Nephron (organoid): ENCODE data around the gene ELF5.

Experiments
- H3K27ac Mint-ChIP-seq, 3 experiments: 2 replicates each; pipeline ENCODE4 v1.8.0; 2020; ENCODE audit warnings: mixed read lengths in 3 of 3, mild to moderate bottlenecking in 2 of 3, moderate library complexity in 1 of 3
- H3K27me3 Mint-ChIP-seq: 2 replicates; pipeline ENCODE4 v1.8.0; 2021; ENCODE audit warnings: low read depth, mild to moderate bottlenecking, moderate library complexity, mixed read lengths
- H3K36me3 Mint-ChIP-seq: 2 replicates; pipeline ENCODE4 v1.8.0; 2020; ENCODE audit warnings: low read depth, mixed read lengths
- H3K4me1 Mint-ChIP-seq: 2 replicates; pipeline ENCODE4 v1.8.0; 2020; ENCODE audit warnings: mixed read lengths
- H3K4me3 Mint-ChIP-seq, 3 experiments: 2 replicates each; pipeline ENCODE4 v1.8.0; 2020; ENCODE audit warnings: mild to moderate bottlenecking in 3 of 3, mixed read lengths in 3 of 3, moderate library complexity in 2 of 3
- H3K9me3 Mint-ChIP-seq: 2 replicates; pipeline ENCODE4 v1.8.0; 2020; ENCODE audit warnings: mixed read lengths
- TF ChIP-seq, protein P1 (sequence below), 3 experiments: fragments of 200-600 bp; sonication (generic); IDR thresholded peaks; one replicate each; pipeline ENCODE4 v1.5.0; 2021; ENCODE audit warnings: antibody characterized with exemption in 3 of 3; ENCODE audit not compliant: unreplicated experiment in 3 of 3

ELF5 gene

DNA sequence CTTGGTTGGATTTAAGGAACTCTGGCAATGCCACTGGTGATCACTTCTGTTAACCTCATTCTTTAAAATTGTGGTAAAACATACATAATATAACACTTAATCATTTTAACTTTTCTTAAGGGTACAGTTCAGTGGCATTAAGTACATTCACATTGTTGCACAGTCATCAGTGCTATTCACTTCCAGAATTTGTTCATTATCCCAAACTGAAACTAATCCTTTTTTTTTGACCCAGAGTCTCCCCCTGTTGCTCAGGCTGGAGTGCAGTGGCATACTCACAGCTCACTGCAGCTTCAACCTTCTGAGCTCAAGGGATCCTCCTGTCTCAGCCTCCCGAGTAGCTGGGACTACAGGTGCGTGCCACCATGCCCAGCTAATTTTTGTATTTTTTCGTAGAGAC is 10.6 kb downstream of the ELF5 start:
- Mint-ChIP-seq H3K27me3 (peaks cover 32% of the 10 kb centered on the region), H3K4me3 (no peak overlapping the region), H3K36me3 (no peaks in the 10 kb centered on the region), H3K4me1 (peaks cover 9% of the 10 kb centered on the region), H3K9me3 (no peaks in the 10 kb centered on the region), H3K27ac (no peak overlapping the region)
- TF ChIP-seq, protein P1, sequence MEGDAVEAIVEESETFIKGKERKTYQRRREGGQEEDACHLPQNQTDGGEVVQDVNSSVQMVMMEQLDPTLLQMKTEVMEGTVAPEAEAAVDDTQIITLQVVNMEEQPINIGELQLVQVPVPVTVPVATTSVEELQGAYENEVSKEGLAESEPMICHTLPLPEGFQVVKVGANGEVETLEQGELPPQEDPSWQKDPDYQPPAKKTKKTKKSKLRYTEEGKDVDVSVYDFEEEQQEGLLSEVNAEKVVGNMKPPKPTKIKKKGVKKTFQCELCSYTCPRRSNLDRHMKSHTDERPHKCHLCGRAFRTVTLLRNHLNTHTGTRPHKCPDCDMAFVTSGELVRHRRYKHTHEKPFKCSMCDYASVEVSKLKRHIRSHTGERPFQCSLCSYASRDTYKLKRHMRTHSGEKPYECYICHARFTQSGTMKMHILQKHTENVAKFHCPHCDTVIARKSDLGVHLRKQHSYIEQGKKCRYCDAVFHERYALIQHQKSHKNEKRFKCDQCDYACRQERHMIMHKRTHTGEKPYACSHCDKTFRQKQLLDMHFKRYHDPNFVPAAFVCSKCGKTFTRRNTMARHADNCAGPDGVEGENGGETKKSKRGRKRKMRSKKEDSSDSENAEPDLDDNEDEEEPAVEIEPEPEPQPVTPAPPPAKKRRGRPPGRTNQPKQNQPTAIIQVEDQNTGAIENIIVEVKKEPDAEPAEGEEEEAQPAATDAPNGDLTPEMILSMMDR (IDR thresholded peaks at IDR 0.05; ENCODE audit: unreplicated experiment in 3 of 3) = no peak

DNA sequence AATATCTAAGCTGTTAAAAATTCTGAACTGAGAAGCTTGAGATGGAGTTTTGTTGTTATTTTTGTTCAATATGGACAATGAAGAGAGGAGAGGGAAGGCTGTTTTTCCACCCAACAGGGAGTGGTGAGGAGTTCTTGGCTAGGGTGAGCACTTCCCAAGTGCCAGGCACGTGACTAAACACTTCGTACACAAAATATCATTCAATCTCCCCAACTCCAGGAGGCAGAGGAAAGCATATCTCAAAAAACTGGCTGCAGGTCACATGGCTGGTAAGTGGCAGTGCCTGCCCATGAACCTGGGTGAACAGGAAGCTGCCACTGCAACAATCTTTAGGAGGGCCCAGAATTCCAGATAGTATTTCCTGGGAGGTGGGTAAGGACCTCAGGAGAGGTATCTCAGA is 11.6 kb downstream of the ELF5 start:
- H3K9me3 Mint-ChIP-seq = no peaks in the 10 kb centered on the region
- H3K27me3 Mint-ChIP-seq = peaks cover 32% of the 10 kb centered on the region
- peak overlapping the region in 2 of 3 experiments; percentile 29 to 45 for H3K27ac Mint-ChIP-seq
- no peak overlapping the region for H3K4me3 Mint-ChIP-seq
- TF ChIP-seq, protein P1 (IDR thresholded peaks at IDR 0.05; ENCODE audit: unreplicated experiment in 3 of 3) = no peak
- peaks cover 9% of the 10 kb centered on the region for H3K4me1 Mint-ChIP-seq
- H3K36me3 Mint-ChIP-seq = no peaks in the 10 kb centered on the region

DNA sequence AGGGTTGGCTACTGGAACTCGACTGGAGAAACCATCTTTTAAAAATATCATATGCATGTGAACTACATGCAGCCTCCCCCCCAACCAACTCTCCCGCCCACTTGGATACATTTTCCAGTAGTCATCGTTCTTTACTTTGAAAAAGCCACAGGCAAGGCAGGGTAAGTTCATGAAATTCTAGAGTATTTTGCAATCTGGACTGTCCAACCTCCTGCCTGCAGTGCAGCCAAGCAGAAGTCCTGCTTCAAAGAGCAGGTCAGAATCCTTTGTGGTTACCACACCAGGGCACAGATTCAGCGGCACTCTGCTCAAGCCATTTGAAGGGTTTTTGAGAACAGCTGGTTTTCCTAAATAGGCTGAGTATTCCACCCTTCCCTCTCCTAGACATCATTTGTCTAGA is 12.1 kb downstream of the ELF5 start:
- H3K27ac Mint-ChIP-seq = peak overlapping the region; percentile 17 to 45 (median 29)

DNA sequence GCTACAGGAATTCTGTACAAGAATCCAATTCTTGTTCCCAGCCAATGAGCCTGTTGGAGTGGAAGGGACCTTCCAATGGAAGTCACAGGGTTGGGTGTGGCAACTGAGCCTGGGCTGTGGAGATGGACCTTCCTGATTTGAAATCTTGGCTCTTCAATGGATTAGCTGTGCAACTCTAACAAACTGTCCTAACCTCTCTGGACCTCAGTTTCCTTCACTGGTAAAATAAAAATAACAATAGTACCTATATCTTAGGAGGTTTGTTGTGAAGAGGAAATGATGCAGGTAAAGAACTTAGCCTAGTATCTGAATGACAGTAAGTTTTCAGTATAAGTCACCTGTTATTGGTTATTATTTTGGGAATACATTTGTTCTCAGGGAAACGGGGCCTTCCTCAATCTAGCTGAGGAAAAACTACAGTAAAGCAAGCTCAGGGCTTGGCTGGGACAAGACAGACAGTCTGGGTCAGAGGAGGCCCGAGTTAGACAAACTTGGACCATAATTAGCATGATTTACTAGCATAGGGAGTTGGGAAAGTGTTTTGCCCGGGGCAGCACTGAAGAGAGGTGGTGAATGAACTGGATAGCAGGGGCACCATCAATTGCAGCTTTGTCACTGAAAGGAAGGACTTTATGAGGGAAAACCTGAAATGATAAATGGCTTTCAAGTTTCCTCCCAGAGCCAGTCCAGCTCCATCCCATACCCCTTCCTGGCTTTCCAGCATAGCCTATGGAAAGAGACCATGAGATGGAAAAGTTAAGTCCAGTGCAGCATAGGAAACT is 13.7 kb downstream of the ELF5 start:
- Mint-ChIP-seq H3K36me3 (no peaks in the 10 kb centered on the region), H3K4me1 (peaks cover 9% of the 10 kb centered on the region), H3K4me3 (no peak overlapping the region), H3K9me3 (no peaks in the 10 kb centered on the region), H3K27ac (no peak overlapping the region), H3K27me3 (peaks cover 32% of the 10 kb centered on the region)
- TF ChIP-seq, protein P1 (IDR thresholded peaks at IDR 0.05; ENCODE audit: unreplicated experiment in 3 of 3) = no peak

More for the DNA sequence above, 12.1 kb downstream of the ELF5 start:
- no peak overlapping the region for H3K4me3 Mint-ChIP-seq
- H3K27me3 Mint-ChIP-seq = peaks cover 32% of the 10 kb centered on the region
- no peaks in the 10 kb centered on the region for H3K9me3 Mint-ChIP-seq
- peaks cover 9% of the 10 kb centered on the region for H3K4me1 Mint-ChIP-seq
- H3K36me3 Mint-ChIP-seq = no peaks in the 10 kb centered on the region
- TF ChIP-seq, protein P1 (IDR thresholded peaks at IDR 0.05; ENCODE audit: unreplicated experiment in 3 of 3) = no peak

DNA sequence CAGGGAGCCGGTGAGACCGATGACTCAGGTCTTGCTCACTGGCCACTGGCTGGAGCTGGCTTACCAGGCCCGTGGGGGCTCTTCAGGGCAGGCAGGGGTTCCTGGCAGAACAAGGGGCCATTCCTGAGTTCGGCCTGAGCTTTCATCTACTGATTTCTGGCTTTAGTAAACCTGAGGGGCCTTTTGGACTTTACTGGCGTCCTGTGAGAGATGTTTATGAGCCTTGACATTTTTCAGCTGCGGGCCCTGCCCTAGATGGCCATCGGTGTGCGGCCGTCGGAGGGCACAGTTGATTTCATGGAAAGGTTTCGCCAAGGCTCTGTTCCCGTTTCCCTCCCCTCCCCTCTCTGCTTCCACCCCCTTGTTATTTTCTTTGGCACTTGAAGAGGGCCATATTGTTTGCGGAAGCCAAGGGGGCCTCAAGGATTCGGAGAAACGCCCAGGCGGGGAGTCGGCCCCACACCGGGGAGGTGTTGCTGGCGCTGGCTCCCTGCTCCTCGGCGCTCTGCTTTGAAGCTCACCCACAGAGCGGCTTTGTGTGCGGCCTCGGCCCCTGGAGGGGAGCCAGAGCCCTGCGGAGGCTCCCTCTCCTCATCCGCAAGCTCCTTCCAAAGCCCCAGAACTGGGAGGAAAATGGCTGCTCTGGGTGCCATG is 17.7 kb downstream of the ELF5 start:
- H3K27me3 Mint-ChIP-seq = peaks cover 22% of the 10 kb centered on the region
- H3K27ac Mint-ChIP-seq = no peak overlapping the region
- H3K36me3 Mint-ChIP-seq = no peaks in the 10 kb centered on the region
- H3K4me1 Mint-ChIP-seq = no peaks in the 10 kb centered on the region
- TF ChIP-seq, protein P1 (IDR thresholded peaks at IDR 0.05; ENCODE audit: unreplicated experiment in 3 of 3) = no peak
- H3K9me3 Mint-ChIP-seq = no peaks in the 10 kb centered on the region
- H3K4me3 Mint-ChIP-seq = no peak overlapping the region
